T-helper 17 cell (primary cell): ENCODE results near the gene KRT28. TPM values are rescaled to one million over a fixed set of nuclear protein-coding genes. Genes with fewer than 3 reads are reported as not detected.
"Not testable (repeated sequence)": the region's sequence is repeated elsewhere in the genome, so short reads cannot be mapped to it uniquely, and the experiment has no call there.

ENCODE experiments used
- ATAC-seq: fragments of 150-1000 bp; cut with Tn5 transposase; 2 replicates; pipeline ENCODE4 v1.10.0; 2021; ENCODE audit warnings: mild to moderate bottlenecking, moderate library complexity
- DNase-seq, 3 donors: peaks; one replicate each; pipeline versions ENCODE4 v3.0.0 to v3.0.0-alpha.2; 2020 to 2021
- H3K9me3 ChIP-seq: one replicate; pipeline ENCODE4 v1.7.0; 2013; ENCODE audit warnings: low read length, mild to moderate bottlenecking; ENCODE audit not compliant: control insufficient read depth, poor library complexity, severe bottlenecking
- H3K27ac Mint-ChIP-seq: one replicate; pipeline ENCODE4 v1.8.0; 2022; ENCODE audit warnings: mild to moderate bottlenecking, moderate library complexity, mixed read lengths
- H3K27me3 Mint-ChIP-seq: one replicate; pipeline ENCODE4 v1.8.0; 2022; ENCODE audit warnings: mixed read lengths
- H3K36me3 Mint-ChIP-seq: one replicate; pipeline ENCODE4 v1.8.0; 2022; ENCODE audit warnings: low read depth, mixed read lengths
- H3K4me1 Mint-ChIP-seq: one replicate; pipeline ENCODE4 v1.8.0; 2022; ENCODE audit warnings: mild to moderate bottlenecking, mixed read lengths
- H3K4me3 Mint-ChIP-seq: one replicate; pipeline ENCODE4 v1.8.0; 2022; ENCODE audit warnings: mild to moderate bottlenecking, moderate library complexity, mixed read lengths
- total RNA-seq, 4 donors: library from RNA in 2 of 4; stranded (reverse) in 2 of 4; gene quantifications; one replicate each; pipeline ENCODE4 v1.2.3 and lab custom pipeline; 2022 to 2026

KRT28 gene
- total RNA-seq, 2 donors from 2014 or later: not detected

- DNase-seq (no peak), ATAC-seq (no peak)
- Mint-ChIP-seq H3K4me1 (no peaks in the 10 kb centered on the region), H3K27me3 (peaks cover 35% of the 10 kb centered on the region), H3K27ac (no peak overlapping the region), H3K36me3 (no peaks in the 10 kb centered on the region), H3K4me3 (no peak overlapping the region)
- H3K9me3 ChIP-seq: no peaks in the 10 kb centered on the region
These were observed 48.7 kb downstream of the KRT28 start for GRCh38 chr17:40751065-40751464.

GRCh38 chr17:40750391-40750790 lies 49.4 kb downstream of the KRT28 start:
- no peaks in the 10 kb centered on the region for H3K9me3 ChIP-seq
- no peaks in the 10 kb centered on the region for H3K4me1 Mint-ChIP-seq
- no peak overlapping the region for H3K4me3 Mint-ChIP-seq
- DNase-seq (no peak), ATAC-seq (no peak)
- no peak overlapping the region for H3K27ac Mint-ChIP-seq
- H3K27me3 Mint-ChIP-seq: peaks cover 41% of the 10 kb centered on the region
- peaks cover 2% of the 10 kb centered on the region for H3K36me3 Mint-ChIP-seq

GRCh38 chr17:40748666-40749065 lies 51.1 kb downstream of the KRT28 start:
- H3K36me3 Mint-ChIP-seq, H3K4me3 Mint-ChIP-seq, ATAC-seq, H3K4me1 Mint-ChIP-seq, DNase-seq, H3K27ac Mint-ChIP-seq, H3K9me3 ChIP-seq: not testable (repeated sequence)
- H3K27me3 Mint-ChIP-seq: peaks cover 53% of the 10 kb centered on the region

Other genes with a start within 250 kb of the KRT28 start
- 100 to 1,000 TPM; 165 to 182 TPM for gene CCR7, start 234.5 kb downstream of the KRT28 start, total RNA-seq
- gene SMARCE1, start 152.1 kb downstream of the KRT28 start, total RNA-seq: 10 to 100 TPM; 60.0 to 77.5 TPM
- not detected for gene KRT222, start 134.8 kb downstream of the KRT28 start, total RNA-seq
- gene KRT24, start 96.2 kb downstream of the KRT28 start, total RNA-seq: not detected
- not detected for gene KRT25, start 44.6 kb downstream of the KRT28 start, total RNA-seq
- gene KRT26, start 27.8 kb downstream of the KRT28 start, total RNA-seq: not detected
- gene KRT27, start 17.4 kb downstream of the KRT28 start, total RNA-seq: not detected
- 10 to 100 TPM; 25.2 to 28.3 TPM for gene KRT10, start 22.7 kb upstream of the KRT28 start, total RNA-seq
- gene KRT12, start 67.3 kb upstream of the KRT28 start, total RNA-seq: not detected
- not detected for gene KRT20, start 85.3 kb upstream of the KRT28 start, total RNA-seq
- gene KRT23, start 137.7 kb upstream of the KRT28 start, total RNA-seq: not detected
- gene KRT39, start 167.0 kb upstream of the KRT28 start, total RNA-seq: not detected
- gene KRT40, start 184.4 kb upstream of the KRT28 start, total RNA-seq: not detected
- not detected for gene KRTAP3-3, start 194.2 kb upstream of the KRT28 start, total RNA-seq
- gene KRTAP3-2, start 199.9 kb upstream of the KRT28 start, total RNA-seq: not detected
- not detected for gene KRTAP3-1, start 209.2 kb upstream of the KRT28 start, total RNA-seq
- not detected for gene KRTAP1-5, start 227.2 kb upstream of the KRT28 start, total RNA-seq
- not detected for gene KRTAP1-4, start 230.2 kb upstream of the KRT28 start, total RNA-seq
- not detected for gene KRTAP1-3, start 234.9 kb upstream of the KRT28 start, total RNA-seq
- not detected for gene KRTAP1-1, start 241.5 kb upstream of the KRT28 start, total RNA-seq
- not detected for gene KRTAP2-1, start 247.4 kb upstream of the KRT28 start, total RNA-seq